ENCODE data around the gene CLCNKA. TPM values are rescaled to one million over a fixed set of nuclear protein-coding genes. Genes with fewer than 3 reads are reported as not detected.
"Not testable (repeated sequence)": the region's sequence is repeated elsewhere in the genome, so short reads cannot be mapped to it uniquely, and the experiment has no call there.

The CLCNKA gene
- total RNA-seq, 1 experiment from 2014 or later: not detected

DNA sequence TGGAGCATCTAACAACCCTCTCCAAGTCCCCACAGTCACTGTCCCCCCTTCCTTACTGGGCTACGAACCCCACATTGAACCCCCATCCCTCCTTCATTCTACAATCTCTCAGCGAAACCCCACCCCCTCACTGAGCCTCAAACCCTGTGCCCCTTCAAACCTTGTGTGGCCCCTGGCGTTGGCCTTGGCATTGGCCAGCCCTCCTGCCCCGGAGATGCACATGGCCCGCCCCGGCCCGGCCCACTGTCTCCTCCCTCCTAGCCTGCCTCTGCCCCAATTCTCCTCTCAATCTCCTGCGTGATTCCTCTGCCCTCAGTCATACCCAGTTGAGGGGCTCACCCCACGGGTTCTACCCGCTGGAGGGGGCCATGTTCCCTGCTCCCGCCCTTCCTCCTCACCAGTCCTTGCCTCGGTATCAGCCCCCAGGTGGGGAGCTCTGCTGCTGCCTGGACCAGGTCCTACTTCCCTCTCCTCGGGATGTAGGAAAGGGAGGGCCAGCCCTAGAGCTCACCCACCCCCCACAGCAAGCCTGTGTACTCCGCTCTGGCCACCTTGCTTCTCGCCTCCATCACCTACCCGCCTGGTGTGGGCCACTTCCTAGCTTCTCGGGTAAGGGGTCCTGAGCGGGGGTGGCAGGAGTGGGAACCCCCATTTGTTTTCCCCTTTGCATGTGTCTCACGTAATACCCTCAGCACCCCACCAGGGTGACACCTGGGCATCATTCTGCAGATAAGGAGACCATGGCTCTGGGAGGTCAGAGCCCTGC lies 6.6 kb downstream of the CLCNKA start:
- no peaks in the 10 kb centered on the region for H3K36me3 ChIP-seq (ENCODE audit: control insufficient read depth, insufficient read depth, low read length)
- TF ChIP-seq, protein P1, sequence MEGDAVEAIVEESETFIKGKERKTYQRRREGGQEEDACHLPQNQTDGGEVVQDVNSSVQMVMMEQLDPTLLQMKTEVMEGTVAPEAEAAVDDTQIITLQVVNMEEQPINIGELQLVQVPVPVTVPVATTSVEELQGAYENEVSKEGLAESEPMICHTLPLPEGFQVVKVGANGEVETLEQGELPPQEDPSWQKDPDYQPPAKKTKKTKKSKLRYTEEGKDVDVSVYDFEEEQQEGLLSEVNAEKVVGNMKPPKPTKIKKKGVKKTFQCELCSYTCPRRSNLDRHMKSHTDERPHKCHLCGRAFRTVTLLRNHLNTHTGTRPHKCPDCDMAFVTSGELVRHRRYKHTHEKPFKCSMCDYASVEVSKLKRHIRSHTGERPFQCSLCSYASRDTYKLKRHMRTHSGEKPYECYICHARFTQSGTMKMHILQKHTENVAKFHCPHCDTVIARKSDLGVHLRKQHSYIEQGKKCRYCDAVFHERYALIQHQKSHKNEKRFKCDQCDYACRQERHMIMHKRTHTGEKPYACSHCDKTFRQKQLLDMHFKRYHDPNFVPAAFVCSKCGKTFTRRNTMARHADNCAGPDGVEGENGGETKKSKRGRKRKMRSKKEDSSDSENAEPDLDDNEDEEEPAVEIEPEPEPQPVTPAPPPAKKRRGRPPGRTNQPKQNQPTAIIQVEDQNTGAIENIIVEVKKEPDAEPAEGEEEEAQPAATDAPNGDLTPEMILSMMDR (IDR thresholded peaks at IDR 0.05; ENCODE audit: insufficient read depth in 1 of 2, low read depth in 1 of 2, low read length in 1 of 2, severe bottlenecking in 1 of 2, unreplicated experiment in 1 of 2): no peak
- POLR2A ChIA-PET: no interaction called here
- Mint-ChIP-seq H3K4me3 (ENCODE audit: unreplicated experiment) (no peak overlapping the region), H3K36me3 (ENCODE audit: insufficient read depth, unreplicated experiment) (no peaks in the 10 kb centered on the region), H3K27me3 (ENCODE audit: insufficient read depth, unreplicated experiment) (no peaks in the 10 kb centered on the region), H3K4me1 (ENCODE audit: low read depth, unreplicated experiment) (no peaks in the 10 kb centered on the region), H3K9me3 (ENCODE audit: unreplicated experiment) (no peaks in the 10 kb centered on the region), H3K27ac (ENCODE audit: unreplicated experiment) (no peak overlapping the region)
- no peaks in the 10 kb centered on the region for H3K9me3 ChIP-seq
- H3K4me1 ChIP-seq: no peaks in the 10 kb centered on the region
- no peak for DNase-seq
- no peak overlapping the region for H3K4me3 ChIP-seq (ENCODE audit: low read depth, low read length)
- intact Hi-C loops (cut with micrococcal nuclease; ENCODE audit: unreplicated experiment): no loop called here
- CTCF ChIA-PET: interaction anchor here (0.6 kb wide), 1 partner anchor 20 kb away, joined by 3 read pairs; no protein-coding TSS in a partner anchor
- no peaks in the 10 kb centered on the region for H3K27me3 ChIP-seq (replicated peaks; ENCODE audit: control insufficient read depth, insufficient read depth, low read length)
- no TSS peak for BruUV-seq (replicated peaks)

DNA sequence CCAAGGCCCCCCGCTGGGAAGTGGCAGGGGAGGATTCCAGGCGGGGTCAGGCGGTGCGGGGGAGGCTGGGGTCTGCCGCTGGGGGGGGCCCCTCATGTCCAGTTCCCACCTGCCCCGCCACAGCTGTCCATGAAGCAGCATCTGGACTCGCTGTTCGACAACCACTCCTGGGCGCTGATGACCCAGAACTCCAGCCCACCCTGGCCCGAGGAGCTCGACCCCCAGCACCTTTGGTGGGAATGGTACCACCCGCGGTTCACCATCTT lies 7.1 kb downstream of the CLCNKA start:
- H3K4me3 Mint-ChIP-seq (ENCODE audit: unreplicated experiment); H3K9me3 Mint-ChIP-seq (ENCODE audit: unreplicated experiment); H3K4me3 ChIP-seq (ENCODE audit: low read depth, low read length); CTCF ChIA-PET; H3K4me1 ChIP-seq; H3K27ac Mint-ChIP-seq (ENCODE audit: unreplicated experiment); H3K4me1 Mint-ChIP-seq (ENCODE audit: low read depth, unreplicated experiment); H3K36me3 Mint-ChIP-seq (ENCODE audit: insufficient read depth, unreplicated experiment); POLR2A ChIA-PET; H3K27me3 ChIP-seq (replicated peaks; ENCODE audit: control insufficient read depth, insufficient read depth, low read length); H3K27me3 Mint-ChIP-seq (ENCODE audit: insufficient read depth, unreplicated experiment); DNase-seq; H3K9me3 ChIP-seq; intact Hi-C loops (cut with micrococcal nuclease; ENCODE audit: unreplicated experiment); BruUV-seq (replicated peaks); H3K36me3 ChIP-seq (ENCODE audit: control insufficient read depth, insufficient read depth, low read length): not testable (repeated sequence)

DNA sequence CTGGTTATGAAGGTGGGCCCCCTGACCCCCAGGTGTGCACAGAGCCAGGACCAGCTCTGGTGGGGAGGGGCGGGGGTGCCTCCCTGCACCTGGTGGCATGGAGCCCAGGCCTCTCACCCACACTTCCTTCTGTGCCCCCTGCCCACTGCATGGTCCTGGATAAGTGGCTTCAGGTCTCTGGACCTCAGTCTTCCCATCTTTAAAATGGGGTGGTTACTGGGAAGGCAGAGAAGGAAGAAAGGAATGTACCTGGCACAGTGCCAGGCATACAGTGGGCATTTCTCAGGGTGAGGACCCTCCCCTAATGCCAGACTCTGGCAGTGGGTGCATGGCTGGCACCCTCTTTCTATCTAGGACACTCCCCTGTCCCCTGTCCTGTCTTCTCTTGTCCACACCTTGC lies 7.5 kb downstream of the CLCNKA start:
- Mint-ChIP-seq H3K4me3 (ENCODE audit: unreplicated experiment) (no peak overlapping the region), H3K4me1 (ENCODE audit: low read depth, unreplicated experiment) (no peaks in the 10 kb centered on the region), H3K36me3 (ENCODE audit: insufficient read depth, unreplicated experiment) (no peaks in the 10 kb centered on the region), H3K27ac (ENCODE audit: unreplicated experiment) (no peak overlapping the region), H3K27me3 (ENCODE audit: insufficient read depth, unreplicated experiment) (no peaks in the 10 kb centered on the region), H3K9me3 (ENCODE audit: unreplicated experiment) (no peaks in the 10 kb centered on the region)
- H3K9me3 ChIP-seq: no peaks in the 10 kb centered on the region
- no peaks in the 10 kb centered on the region for H3K36me3 ChIP-seq (ENCODE audit: control insufficient read depth, insufficient read depth, low read length)
- no TSS peak for BruUV-seq (replicated peaks)
- no peak for DNase-seq
- ChIA-PET POLR2A (no interaction called here), CTCF (no interaction called here)
- no peaks in the 10 kb centered on the region for H3K4me1 ChIP-seq
- H3K27me3 ChIP-seq (replicated peaks; ENCODE audit: control insufficient read depth, insufficient read depth, low read length): no peaks in the 10 kb centered on the region
- H3K4me3 ChIP-seq (ENCODE audit: low read depth, low read length): no peak overlapping the region
- TF ChIP-seq, protein P1 (IDR thresholded peaks at IDR 0.05; ENCODE audit: insufficient read depth in 1 of 2, low read depth in 1 of 2, low read length in 1 of 2, severe bottlenecking in 1 of 2, unreplicated experiment in 1 of 2): no peak
- intact Hi-C loops (cut with micrococcal nuclease; ENCODE audit: unreplicated experiment): no loop called here

DNA sequence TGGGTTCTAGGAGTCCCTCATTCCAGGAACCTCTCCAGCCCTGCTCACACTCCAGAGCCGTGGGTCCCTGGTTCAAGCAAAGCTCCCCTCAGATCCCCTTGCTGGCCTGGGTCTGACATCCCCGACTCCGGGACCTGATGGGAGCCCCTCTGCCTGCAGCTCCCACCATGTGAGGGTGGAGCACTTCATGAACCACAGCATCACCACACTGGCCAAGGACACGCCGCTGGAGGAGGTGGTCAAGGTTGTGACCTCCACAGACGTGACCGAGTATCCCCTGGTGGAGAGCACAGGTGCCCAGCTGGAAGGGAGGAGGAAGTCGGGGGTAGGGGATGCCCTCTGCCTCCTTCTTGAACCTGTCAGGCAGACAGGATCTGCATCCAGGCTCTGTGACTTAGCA lies 9.7 kb downstream of the CLCNKA start:
- DNase-seq: no peak
- no peaks in the 10 kb centered on the region for H3K4me1 ChIP-seq
- CTCF ChIA-PET: interaction anchor here (0.6 kb wide), 1 partner anchor 130 kb away, joined by 3 read pairs; no protein-coding TSS in a partner anchor
- H3K36me3 ChIP-seq (ENCODE audit: control insufficient read depth, insufficient read depth, low read length): no peaks in the 10 kb centered on the region
- H3K4me3 ChIP-seq (ENCODE audit: low read depth, low read length): no peak overlapping the region
- Mint-ChIP-seq H3K36me3 (ENCODE audit: insufficient read depth, unreplicated experiment) (no peaks in the 10 kb centered on the region), H3K27ac (ENCODE audit: unreplicated experiment) (no peak overlapping the region), H3K4me3 (ENCODE audit: unreplicated experiment) (no peak overlapping the region), H3K4me1 (ENCODE audit: low read depth, unreplicated experiment) (no peaks in the 10 kb centered on the region), H3K9me3 (ENCODE audit: unreplicated experiment) (no peaks in the 10 kb centered on the region), H3K27me3 (ENCODE audit: insufficient read depth, unreplicated experiment) (no peaks in the 10 kb centered on the region)
- no TSS peak for BruUV-seq (replicated peaks)
- POLR2A ChIA-PET: no interaction called here
- no peaks in the 10 kb centered on the region for H3K27me3 ChIP-seq (replicated peaks; ENCODE audit: control insufficient read depth, insufficient read depth, low read length)
- intact Hi-C loops (cut with micrococcal nuclease; ENCODE audit: unreplicated experiment): no loop called here
- H3K9me3 ChIP-seq: no peaks in the 10 kb centered on the region
- TF ChIP-seq, protein P1 (IDR thresholded peaks at IDR 0.05; ENCODE audit: insufficient read depth in 1 of 2, low read depth in 1 of 2, low read length in 1 of 2, severe bottlenecking in 1 of 2, unreplicated experiment in 1 of 2): no peak

Measured in Caco-2 (cell line).